HPDE6-E6E7 (cell line): ENCODE data around the gene SRP9.
A peak's percentile ranks its signal among the peaks of the same experiment; 100 is the strongest.

Source experiments
- DNase-seq: peaks from one replicate; pipeline ENCODE4 v3.0.0; 2011; ENCODE audit warnings: missing footprints; ENCODE audit errors: extremely low spot score

The SRP9 gene

GRCh38 chr1:225777583-225778336, at the start of gene SRP9:
Gene SRP9 (plus strand): TSS chr1:225777826. CDS start chr1:225777941, 115 bp downstream.
- DNase-seq, result peak; percentile 97

GRCh38 chr1:225731491-225731890, 46.1 kb upstream of the SRP9 start:
- no peak for DNase-seq

GRCh38 chr1:225733254-225733653, 44.4 kb upstream of the SRP9 start:
- no peak for DNase-seq

- peak; percentile 94 for DNase-seq
Observed at GRCh38 chr1:225735252-225736149, 42.1 kb upstream of the SRP9 start.

- DNase-seq, result no peak
Observed at GRCh38 chr1:225736437-225737098, 41.1 kb upstream of the SRP9 start.

- no peak for DNase-seq
Observed at GRCh38 chr1:225737161-225737560, 40.5 kb upstream of the SRP9 start.

GRCh38 chr1:225737866-225738265, 39.8 kb upstream of the SRP9 start:
- DNase-seq, result no peak

- DNase-seq, result no peak
Observed at GRCh38 chr1:225738763-225739162, 38.9 kb upstream of the SRP9 start.

GRCh38 chr1:225739542-225740107, 38.0 kb upstream of the SRP9 start:
- no peak for DNase-seq

- DNase-seq, result no peak
Observed at GRCh38 chr1:225744745-225745144, 32.9 kb upstream of the SRP9 start.

GRCh38 chr1:225745273-225745672, 32.4 kb upstream of the SRP9 start:
- no peak for DNase-seq

- DNase-seq, result peak; percentile 85
Observed at GRCh38 chr1:225746361-225747179, 31.1 kb upstream of the SRP9 start.

GRCh38 chr1:225747566-225747965, 30.1 kb upstream of the SRP9 start:
- no peak for DNase-seq

GRCh38 chr1:225748529-225748928, 29.1 kb upstream of the SRP9 start:
- no peak for DNase-seq

GRCh38 chr1:225749706-225750105, 27.9 kb upstream of the SRP9 start:
- DNase-seq, result no peak

- no peak for DNase-seq
Observed at GRCh38 chr1:225750420-225750819, 27.2 kb upstream of the SRP9 start.

- DNase-seq, result no peak
Observed at GRCh38 chr1:225750875-225751824, 26.5 kb upstream of the SRP9 start.

- no peak for DNase-seq
Observed at GRCh38 chr1:225752245-225752644, 25.4 kb upstream of the SRP9 start.

- DNase-seq, result no peak
Observed at GRCh38 chr1:225754940-225755641, 22.5 kb upstream of the SRP9 start.
